EH (cell line): Measurements from ENCODE around the gene PPP3R1.

ENCODE experiments used
- DNase-seq: peaks from one replicate; pipeline ENCODE4 v3.0.0-alpha.2; 2015; ENCODE audit warnings: low read depth

Gene PPP3R1

DNA sequence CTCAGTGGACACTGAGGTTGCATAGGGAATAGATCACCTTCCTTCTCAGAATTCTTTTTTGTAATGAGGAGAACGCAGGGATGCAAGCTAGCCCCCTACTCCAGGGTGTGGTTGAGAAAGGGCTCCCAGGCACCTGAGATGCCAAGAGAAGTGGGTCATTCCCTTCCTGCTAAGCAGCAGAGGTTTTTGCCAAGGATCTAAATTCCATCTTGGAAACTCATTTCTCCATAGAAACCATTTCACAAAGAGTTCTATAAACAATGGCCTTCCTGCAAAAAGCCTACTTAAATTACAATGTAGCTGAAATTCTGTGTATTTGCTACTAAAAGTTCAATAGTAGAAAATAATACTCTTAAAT, 3.7 kb upstream of the PPP3R1 start:
- DNase-seq: peak; percentile 77

DNA sequence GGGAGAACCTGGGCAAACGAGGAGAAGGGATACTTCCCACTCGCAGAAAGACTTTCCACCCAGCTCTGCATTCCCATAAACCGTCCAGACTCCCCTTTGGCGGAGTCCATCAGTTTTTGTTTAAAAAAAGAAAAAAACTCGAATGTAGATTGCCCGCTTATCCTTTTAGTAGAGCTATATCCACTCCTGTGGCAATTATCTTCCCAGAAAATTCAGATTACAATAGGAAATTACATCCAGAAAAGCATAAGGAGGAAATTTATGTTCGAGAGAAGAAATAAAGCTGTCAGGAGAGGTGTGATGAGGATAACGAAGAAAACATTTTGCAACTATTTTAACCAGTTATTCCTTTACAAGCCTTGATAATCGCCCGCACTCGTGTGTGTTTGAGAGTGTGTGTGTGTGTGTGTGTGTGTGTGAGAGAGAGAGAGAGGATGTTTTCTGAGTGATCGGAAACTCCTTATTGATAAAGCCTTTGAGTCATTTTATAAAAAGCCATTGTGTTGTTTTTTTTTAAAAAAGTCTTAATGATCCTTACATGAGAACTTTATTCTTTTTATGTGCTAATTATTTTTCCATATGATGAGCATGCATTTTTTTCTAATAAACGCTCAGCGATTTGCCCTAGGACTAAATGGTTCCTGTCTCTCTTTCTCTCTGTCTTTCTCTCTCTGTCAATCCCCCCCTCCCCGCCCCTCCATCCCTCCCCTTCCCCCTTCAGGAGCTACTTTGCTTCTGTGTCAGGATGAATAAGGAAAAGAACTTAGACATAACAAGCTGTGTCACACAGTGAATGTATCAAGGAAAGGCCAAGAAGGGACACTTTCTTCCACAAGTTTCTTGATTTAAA, 1.1 kb upstream of the PPP3R1 start:
- peak; percentile 20 for DNase-seq

DNA sequence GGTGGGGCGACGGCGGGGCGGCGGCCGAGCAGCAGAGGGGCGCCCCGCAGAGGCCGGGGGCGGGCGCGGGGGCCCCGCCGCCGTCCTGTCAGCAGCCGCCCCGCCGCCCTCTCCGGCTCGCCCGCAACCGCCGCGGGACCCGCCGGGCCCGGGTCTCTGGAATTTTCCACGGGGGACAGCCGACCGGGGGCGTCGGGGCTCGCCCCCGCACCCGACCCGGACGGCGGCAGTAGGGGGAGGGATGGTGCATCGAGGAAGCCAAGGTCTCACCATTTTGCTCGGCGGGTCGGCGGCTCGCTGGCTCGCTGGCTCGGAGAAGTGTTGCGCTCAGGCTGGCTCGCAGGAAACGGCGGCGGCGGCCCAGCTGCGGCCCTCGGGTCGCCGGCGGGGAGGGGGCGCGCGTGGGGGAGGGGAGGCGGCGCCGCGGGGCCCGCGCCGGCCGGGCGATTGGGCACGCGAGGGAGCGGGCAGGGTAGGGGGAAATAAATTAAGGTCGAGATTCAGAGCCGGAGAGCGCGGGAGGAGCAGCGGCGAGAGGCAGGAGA, 405 bp downstream of the PPP3R1 start:
- peak; percentile 28 for DNase-seq

DNA sequence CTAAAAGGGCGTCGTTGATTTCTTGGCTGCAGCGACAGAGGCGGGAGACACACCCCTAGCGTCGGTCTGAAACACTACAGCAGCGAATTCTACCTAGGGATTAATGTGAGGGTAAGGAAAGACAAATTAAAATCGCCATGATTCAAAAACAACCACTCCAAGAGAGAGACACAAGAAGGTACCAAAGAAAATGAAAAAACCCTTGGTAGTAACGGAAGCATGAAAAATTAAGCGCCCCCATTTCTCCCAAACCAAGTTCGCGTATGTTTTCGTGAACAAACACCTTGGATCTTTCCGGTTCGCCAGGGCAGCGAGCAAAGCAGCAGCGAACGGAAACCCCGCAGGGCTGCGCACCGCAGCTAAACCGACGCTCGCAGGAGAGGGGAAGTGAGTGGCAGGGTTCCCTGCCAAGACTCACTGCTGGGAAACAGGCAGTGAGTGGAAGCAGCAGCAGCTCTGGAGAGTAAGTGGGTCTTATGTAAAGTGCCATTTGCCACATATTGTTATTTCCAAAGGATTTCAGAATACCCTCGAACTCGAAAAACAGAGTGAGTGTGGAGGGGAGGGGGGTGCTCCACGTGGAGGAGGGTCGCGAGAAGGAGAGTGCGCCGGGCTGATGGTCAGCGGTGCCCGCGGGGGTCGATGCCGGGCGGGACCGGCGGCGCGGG, 1.0 kb downstream of the PPP3R1 start:
- peak; percentile 79 for DNase-seq

DNA sequence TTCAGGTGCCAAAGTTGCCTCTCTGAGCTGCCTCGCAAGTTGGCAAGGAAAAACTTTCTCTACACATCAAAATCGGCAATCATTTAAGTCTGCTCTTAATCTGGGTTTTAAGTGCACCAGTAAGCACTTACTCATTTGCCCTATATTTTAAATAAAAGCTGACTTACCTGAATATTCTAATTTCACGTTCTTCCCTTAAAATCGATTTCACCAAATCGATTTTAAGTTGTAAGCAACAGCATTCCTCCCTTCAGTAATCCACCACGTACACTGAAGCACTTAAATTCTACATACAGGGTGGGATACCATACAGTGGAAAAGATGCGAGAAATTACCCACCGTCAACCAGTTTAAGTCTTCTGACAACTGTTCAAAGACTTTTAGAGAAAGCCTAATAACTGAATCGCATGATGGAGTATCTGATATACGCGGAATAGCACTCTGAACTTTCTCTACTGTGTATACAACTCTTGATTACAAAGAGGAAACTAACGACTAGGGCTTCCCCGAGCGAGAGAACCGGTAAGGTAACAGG, 1.6 kb downstream of the PPP3R1 start:
- no peak for DNase-seq

DNA sequence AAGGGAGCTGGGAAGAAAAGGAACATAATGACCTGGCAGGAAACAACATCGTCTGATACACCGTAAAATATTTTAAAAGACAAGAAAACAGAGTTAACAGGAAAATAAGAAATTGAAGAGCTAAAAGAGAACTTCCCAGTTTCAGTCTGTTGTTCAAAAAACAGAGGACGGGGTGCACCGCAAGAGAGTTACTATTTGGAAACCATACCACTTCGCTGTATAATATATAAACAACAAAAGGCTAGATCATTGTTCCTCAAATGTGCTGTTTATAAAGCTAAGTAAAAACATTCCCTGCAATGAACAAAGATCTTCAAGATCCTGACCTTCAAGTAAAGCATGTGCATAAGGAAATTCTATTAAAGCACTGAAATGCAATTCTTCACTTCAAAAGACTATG, 2.1 kb downstream of the PPP3R1 start:
- no peak for DNase-seq

DNA sequence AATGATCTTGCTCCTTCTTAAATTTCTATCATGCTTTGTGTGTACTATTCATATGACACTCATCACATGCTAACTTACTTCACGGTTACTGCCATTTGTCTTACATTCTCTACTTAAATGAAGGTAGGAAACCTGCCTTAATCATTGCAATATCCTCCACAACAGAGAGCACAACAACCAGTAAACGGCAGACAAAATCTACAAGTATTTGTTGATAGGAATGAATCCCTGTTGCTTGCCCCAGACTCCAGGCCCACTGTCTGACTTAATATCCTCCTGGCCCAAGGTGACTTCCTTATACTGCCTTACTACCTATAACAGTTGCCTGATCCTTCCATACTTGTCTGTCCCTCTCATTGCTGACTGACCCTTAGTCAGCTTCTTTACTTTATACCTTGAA, 3.5 kb downstream of the PPP3R1 start:
- no peak for DNase-seq

DNA sequence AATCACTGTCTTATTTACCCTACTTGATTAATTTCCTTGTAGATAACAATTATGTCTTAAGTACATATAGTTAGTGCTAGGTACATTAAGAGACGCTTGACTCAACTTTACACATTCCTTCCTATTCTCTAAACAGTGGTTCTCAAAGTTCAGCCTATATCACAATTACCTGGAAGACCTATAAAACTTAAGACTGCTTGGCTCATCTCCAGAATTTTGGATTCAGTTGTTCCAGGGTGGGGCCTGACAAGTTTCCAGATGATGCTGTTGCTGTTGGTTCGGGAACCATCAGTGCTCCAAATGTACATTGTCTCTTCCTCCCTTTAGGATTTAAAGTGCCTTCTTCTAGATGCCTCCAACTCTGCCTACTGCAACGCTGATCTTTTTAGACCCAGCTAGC, 4.0 kb downstream of the PPP3R1 start:
- DNase-seq: no peak

DNA sequence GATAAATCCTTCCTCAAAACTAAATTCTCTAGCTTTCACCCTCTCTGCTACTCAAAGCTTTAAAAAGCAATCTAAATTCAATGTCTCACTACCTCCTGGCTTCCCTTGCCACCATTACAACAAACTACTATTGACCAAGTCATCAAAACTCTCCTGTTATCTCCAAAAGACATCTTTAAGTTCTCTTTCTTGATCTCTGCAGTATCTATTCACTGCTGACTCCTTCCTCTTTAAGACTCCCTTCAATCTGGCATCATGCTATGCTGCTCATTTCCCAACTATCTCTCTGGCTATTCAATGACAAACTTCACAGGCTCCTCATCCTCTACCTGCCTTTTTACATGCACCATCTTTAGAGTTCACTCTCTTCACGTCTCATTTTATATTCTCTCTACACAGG, 5.9 kb downstream of the PPP3R1 start:
- no peak for DNase-seq

DNA sequence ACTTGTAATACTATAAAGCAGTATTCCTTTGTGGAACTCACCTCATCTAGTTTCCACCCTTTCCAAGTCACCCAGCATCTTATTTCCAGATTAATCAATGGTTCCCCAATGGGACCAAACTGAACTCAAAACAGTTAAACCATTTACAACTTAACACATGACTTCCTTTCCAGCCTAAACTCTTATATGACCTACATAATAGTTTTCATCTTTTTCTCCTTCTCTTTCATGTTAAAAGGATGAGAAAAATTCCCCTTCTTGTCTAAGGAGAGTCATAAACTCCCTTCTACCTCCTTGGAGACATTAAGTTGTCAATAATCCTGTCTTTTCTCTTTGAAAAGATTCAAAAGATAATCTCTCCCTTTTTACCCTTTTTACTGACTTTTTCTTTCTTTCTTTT, 6.7 kb downstream of the PPP3R1 start:
- no peak for DNase-seq

DNA sequence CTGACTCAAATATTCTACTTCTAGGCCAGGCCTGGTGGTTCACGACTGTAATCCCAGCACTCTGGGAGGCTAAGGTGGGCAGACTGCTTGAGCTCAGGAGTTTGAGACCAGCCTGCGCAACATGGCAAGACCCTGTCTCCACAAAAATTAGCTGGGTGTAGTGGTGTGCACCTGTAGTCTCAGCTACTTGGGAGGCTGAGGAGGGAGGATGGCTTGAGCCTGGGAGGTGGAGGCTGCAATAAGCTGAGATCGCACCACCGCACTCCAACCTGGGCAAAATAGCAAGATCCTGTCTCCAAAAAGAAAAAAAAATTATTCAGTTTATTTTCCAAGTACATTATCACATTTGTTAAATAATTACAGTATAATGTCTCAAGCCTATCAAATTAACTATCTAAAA, 7.3 kb downstream of the PPP3R1 start:
- DNase-seq: no peak

DNA sequence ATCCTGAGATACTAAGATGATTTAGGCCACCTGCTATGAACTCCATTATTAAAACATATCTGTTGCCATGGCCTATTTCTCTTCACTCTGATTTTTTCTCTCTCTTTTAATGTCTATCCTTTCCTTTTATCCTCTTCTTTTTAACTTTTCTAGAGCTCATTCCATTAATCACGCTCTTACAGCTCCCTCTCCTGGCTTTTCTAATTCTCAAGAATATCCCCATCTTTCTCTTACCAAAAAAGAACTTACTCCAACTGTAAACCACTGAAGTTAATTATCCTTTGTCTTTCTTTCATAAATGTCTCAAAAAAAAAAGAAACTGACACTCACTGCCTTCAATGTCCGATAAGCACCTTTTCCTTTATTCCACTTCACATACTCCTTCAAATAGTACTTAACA, 7.9 kb downstream of the PPP3R1 start:
- no peak for DNase-seq

DNA sequence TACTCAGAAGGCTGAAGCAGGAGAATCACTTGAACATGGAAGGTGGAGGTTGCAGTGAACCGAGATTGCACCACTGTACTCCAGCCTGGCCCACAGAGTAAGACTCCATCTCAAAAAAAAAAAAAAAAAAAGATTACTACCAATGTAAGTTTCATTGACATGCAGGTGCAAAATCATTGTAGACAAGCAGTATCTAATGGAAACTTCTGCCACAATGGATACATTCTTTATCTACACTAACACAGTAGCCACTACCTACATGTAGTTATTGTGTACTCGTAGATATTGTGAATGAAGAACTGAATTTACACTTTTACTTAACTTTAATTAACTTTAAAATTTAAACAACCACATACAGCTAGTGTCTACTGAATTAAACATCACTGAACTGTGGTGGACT, 10.6 kb downstream of the PPP3R1 start:
- DNase-seq: no peak

DNA sequence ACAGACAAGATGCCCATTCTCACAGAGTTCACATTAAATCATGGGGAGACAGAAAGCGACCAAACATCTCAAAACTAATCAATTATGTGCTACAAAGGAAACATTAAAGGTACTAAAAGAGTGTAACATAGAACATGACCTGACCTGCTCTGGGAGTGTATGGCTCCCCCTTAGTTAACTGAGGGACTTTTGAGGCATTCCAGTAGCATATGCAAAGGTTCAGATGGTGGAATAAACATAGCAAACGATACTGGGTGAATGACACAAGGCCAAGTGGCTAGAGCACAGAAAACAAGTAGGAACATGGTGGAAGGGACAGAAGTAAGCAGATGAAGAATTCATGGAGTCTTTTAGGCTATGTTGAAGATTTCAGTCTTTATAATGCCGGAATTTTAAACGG, 11.9 kb downstream of the PPP3R1 start:
- no peak for DNase-seq

DNA sequence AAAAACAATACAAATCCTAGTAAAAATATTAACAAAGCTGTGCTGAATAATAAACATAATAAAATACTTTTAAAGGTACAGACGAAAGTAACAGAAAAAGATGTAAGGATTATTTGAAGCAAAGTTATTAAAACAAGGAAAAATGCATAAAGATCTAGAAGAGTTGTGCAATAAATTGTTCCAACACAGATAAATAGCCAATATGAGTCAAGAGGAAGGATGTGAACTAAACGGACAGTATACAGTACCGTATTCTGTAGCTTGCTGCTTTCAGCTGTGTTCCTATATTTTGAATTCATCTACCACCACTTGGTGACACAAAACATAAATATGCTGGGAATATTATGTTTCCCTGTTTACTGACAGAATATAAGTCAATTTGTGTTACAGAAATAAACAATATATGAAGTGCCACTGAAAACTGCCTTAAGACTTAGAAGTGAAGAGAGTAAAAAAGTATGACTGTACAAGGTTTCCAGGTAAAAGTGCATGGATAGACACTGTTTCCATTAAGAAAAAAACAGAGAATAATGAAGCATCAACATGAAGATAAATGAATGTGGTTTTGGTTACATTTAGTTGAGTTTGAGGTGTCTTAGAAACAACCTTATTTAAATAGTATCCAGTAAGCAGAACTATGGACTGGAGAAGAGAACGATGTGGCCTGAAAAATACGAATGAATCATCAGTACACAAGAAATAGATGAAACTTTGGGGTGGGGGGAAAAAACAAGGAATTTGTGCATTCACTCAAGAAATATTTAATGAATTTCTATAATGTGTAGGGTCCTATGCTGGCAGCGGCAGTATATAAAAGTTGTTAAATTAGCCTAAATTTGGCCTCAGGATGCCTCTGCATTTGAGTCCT, 13.1 kb downstream of the PPP3R1 start:
- DNase-seq: peak; percentile 26

DNA sequence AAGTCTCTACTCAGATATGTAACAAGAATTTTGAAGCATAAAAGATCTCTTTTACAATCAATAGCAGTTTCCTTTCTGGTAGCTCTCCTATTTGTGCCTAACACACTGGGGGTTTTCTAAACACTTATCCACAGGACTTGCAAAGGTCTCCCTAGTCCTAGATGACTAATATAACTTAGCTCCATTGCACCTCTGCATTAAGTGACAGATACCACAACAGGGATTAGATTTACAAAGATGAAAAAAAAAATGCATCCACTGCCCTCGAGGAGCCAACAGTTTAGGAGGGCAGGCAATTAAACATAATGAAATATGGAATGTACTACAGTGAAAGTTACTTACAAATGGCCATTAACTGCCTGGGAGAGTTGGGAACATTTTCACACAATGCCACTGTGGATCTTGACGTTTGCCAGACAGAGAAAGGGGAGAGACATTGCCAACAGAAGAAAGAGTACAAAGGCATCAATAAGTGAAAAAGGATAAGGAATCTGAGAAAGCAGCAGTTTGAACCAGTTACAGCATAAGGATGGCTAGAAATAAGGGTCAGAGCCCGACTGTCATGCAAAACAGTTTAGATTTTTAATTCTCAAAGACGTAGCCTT, 14.3 kb downstream of the PPP3R1 start:
- peak; percentile 22 for DNase-seq

DNA sequence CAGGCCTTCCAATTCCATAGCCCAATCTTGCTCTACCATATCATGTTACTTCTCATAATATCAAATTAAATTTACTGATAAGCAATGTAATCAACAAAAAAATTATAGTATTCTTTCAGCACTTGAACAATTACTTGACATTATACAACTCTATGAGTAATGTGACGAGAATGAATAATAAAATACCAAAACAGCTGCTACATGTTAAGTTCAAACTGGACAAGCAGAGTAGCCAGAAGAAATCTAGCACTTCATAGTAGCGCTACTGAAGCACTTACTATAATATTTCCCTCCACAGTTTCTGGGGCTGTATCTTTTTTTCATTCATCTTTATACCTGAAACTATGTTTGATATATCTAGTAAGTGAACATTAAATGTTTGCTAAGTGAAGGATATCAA, 14.9 kb downstream of the PPP3R1 start:
- peak; percentile 73 for DNase-seq

DNA sequence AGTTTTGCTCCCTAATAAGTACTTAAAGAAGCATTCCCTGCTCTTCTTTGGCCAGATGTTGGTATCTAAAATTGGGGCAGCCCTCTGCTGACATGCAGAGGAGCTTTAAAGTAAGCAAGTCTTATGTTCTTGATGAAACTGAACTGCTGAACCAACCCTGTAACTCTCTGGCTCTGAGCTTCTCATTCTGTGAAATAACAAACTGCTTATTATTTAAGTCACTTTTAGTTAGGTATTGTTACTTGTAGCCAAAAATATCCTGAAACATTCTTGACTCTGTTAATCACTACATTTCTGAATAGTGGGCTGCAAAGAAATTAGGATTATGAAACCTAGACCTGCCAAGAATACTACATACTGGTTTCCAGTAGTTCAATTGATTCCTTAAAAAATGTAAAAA, 15.5 kb downstream of the PPP3R1 start:
- peak; percentile 52 for DNase-seq

DNA sequence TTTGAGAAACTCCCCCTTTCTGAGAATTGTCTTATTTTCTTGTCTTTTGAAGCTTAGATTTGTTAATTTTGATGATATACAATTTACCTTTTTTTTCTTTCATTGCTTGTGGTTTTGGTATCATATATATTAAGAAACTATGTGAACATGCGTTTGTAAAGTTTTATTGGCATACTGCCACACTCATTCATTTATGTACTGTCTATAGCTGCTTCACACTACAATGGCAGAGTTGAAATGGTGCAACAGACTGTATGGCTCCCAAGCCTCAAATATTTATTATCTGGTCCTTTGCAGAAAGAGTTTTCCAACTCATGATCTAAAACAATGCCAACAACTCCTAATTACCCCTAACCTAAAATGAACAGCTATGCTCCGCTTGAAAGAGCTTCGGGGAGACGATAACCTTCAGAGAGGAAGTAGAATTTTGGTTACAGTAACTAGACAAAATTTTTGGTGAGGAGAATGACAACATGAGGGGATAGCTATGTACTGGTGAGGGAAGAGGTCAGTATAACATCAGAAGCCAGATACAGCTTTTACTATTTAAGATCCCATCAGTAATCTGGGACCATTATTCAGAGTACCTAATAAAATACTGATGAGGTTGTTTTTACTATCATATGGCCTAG, 16.1 kb downstream of the PPP3R1 start:
- DNase-seq: no peak

DNA sequence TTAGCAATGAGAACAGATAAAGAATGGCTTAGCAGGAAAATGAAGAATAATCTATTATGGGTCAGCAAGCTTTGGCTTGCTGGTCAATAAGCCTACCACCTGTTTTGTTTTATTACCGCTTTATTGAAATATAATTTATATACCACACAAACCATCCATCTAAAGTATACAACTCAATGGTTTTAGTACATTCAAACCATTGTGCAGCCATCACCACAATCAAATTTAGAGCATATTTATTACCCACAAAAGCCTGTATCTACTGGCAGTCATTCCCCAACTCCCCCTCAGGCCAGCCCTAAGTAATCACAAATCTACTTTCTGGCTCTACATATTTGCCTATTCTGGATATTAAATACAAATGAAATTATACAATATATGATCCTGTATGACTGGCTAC, 17.2 kb downstream of the PPP3R1 start:
- no peak for DNase-seq

DNA sequence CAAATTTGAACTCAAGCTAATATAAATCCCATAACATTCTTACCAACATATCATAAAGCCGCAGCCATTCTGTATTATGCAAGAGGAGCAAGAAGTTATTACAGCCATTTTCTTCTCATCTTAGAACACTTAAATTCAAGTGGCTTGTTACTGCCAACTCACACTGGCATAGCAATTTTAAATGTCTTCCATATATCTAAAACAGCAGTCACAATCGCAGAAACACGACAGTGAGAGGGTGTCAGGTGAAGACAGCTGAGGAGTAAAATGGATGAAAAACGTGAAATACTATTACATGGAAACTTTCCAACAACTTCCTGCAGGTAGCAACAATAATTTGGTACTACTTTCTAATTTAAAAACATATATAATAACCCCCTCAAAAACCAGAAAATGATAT, 17.9 kb downstream of the PPP3R1 start:
- DNase-seq: no peak

DNA sequence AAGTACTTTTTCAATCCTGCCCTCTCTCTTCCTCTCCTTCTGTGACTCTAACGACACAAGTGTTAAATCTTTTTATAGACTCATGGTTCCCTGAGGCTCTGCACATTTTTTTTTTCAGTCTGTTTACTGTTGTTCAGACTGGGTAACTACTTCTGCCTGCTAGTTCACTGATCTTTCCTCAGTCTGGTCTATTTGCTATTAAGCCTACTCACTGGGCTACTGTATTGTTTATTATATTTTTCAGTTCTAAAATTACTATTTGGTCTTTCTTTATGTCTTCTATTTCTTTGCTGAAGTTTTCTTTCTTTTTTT, 21.3 kb downstream of the PPP3R1 start:
- peak; percentile 58 for DNase-seq
